Endothelial cell (in vitro differentiated cells): ENCODE data around the gene PRDX1. TPM values are rescaled to one million over a fixed set of nuclear protein-coding genes. Genes with fewer than 3 reads are reported as not detected.

Source experiments
- DNase-seq: peaks from one replicate; pipeline ENCODE4 v3.0.0; 2021; ENCODE audit warnings: low spot score
- H3K27ac Mint-ChIP-seq: one replicate; pipeline ENCODE4 v1.8.0; 2021; ENCODE audit warnings: mixed read lengths, inconsistent platforms; ENCODE audit not compliant: unreplicated experiment
- H3K27me3 Mint-ChIP-seq: one replicate; pipeline ENCODE4 v1.8.0; 2021; ENCODE audit warnings: mild to moderate bottlenecking, moderate library complexity, mixed read lengths, inconsistent platforms; ENCODE audit not compliant: unreplicated experiment
- H3K36me3 Mint-ChIP-seq: one replicate; pipeline ENCODE4 v1.8.0; 2021; ENCODE audit warnings: mild to moderate bottlenecking, low read depth, mixed read lengths, inconsistent platforms; ENCODE audit not compliant: unreplicated experiment
- H3K4me1 Mint-ChIP-seq: one replicate; pipeline ENCODE4 v1.8.0; 2021; ENCODE audit warnings: mild to moderate bottlenecking, mixed read lengths, inconsistent platforms; ENCODE audit not compliant: unreplicated experiment
- H3K4me3 Mint-ChIP-seq: one replicate; pipeline ENCODE4 v1.8.0; 2021; ENCODE audit warnings: mild to moderate bottlenecking, mixed read lengths, inconsistent platforms; ENCODE audit not compliant: unreplicated experiment
- H3K9me3 Mint-ChIP-seq: one replicate; pipeline ENCODE4 v1.8.0; 2021; ENCODE audit warnings: mixed read lengths, inconsistent platforms; ENCODE audit not compliant: unreplicated experiment
- total RNA-seq: library from RNA; stranded (reverse); fragmentation: NEBNext Ultra II Directional; extraction: Animal tissue kit (Norgen Biotek cat#: 25700); gene quantifications from one replicate; pipeline ENCODE4 v1.2.1, GENCODE V29; 2021; ENCODE audit not compliant: unreplicated experiment
- TF ChIP-seq, protein P1 (sequence below): fragments of 200-600 bp; sonication (generic); IDR thresholded peaks from one replicate; pipeline ENCODE4 v1.5.0; 2021; ENCODE audit warnings: antibody characterized with exemption; ENCODE audit not compliant: unreplicated experiment

The PRDX1 gene
- total RNA-seq, 1 donor from 2014 or later: 325 TPM

GRCh38 chr1:45488666-45489377, 32.9 kb downstream of the PRDX1 start:
- DNase-seq: no peak
- no peak overlapping the region for H3K4me3 Mint-ChIP-seq
- TF ChIP-seq, protein P1, sequence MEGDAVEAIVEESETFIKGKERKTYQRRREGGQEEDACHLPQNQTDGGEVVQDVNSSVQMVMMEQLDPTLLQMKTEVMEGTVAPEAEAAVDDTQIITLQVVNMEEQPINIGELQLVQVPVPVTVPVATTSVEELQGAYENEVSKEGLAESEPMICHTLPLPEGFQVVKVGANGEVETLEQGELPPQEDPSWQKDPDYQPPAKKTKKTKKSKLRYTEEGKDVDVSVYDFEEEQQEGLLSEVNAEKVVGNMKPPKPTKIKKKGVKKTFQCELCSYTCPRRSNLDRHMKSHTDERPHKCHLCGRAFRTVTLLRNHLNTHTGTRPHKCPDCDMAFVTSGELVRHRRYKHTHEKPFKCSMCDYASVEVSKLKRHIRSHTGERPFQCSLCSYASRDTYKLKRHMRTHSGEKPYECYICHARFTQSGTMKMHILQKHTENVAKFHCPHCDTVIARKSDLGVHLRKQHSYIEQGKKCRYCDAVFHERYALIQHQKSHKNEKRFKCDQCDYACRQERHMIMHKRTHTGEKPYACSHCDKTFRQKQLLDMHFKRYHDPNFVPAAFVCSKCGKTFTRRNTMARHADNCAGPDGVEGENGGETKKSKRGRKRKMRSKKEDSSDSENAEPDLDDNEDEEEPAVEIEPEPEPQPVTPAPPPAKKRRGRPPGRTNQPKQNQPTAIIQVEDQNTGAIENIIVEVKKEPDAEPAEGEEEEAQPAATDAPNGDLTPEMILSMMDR: no peak
- no peak overlapping the region for H3K27ac Mint-ChIP-seq
- H3K27me3 Mint-ChIP-seq: peaks cover 2% of the 10 kb centered on the region
- H3K9me3 Mint-ChIP-seq: no peaks in the 10 kb centered on the region
- peaks cover 3% of the 10 kb centered on the region for H3K4me1 Mint-ChIP-seq
- no peaks in the 10 kb centered on the region for H3K36me3 Mint-ChIP-seq

DNA sequence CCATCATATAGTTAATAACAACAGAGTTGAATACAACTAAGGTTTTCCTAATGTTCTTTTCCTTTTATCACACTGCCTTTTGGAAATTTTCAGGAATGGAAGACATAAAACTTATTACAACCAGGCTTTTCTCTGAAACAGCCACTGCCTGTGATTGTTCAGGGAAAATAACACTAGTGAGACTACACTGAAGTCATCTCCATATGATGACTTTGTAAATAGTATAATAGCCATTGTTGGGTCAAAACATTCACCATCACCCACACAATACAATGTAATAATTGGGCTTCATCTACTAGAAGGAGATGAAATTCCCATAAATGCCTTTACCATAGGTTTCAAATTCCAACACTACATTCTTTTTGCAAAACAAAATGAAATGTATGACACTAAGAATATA, 35.7 kb downstream of the PRDX1 start:
- Mint-ChIP-seq H3K9me3 (no peaks in the 10 kb centered on the region), H3K27ac (no peak overlapping the region), H3K4me1 (peaks cover 3% of the 10 kb centered on the region), H3K27me3 (peaks cover 2% of the 10 kb centered on the region), H3K4me3 (no peak overlapping the region), H3K36me3 (no peaks in the 10 kb centered on the region)
- TF ChIP-seq, protein P1: no peak
- no peak for DNase-seq

- H3K27ac Mint-ChIP-seq: no peak overlapping the region
- DNase-seq: no peak
- no peak overlapping the region for H3K4me3 Mint-ChIP-seq
- H3K27me3 Mint-ChIP-seq: no peaks in the 10 kb centered on the region
- TF ChIP-seq, protein P1: no peak
- no peaks in the 10 kb centered on the region for H3K9me3 Mint-ChIP-seq
- H3K36me3 Mint-ChIP-seq: no peaks in the 10 kb centered on the region
- peaks cover 3% of the 10 kb centered on the region for H3K4me1 Mint-ChIP-seq
Measured at GRCh38 chr1:45479039-45479748, 42.5 kb downstream of the PRDX1 start.

DNA sequence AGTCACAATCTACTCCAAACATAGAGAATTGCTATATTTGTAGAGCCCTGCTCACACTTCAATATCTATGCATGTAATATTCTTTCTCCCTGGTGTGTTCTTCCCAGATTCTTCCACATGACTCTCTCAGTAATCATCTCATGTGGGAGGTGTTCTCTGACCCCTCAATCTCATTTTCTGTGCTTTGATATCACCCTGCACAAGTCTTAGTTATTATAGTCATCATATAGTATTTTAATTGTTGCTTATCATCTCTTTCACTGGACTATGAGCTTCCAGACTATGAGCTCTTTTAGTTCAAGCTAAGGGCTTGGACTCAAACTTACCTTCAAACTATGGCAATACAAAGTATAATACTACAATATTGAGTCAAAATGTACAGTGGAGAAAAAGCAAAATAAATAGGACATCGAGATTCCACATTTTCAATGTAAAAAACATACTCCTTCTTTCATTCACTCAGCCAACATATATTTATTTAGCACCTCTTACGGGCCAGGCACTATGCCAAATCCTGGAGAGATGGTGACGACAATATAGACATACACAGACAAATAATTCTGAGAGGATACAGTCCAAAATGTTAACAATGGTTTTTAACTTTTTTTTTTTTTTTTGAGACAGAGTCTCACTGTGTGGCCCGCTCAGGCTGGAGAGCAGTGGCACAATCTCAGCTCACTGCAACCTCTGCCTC, 43.4 kb downstream of the PRDX1 start:
- Mint-ChIP-seq H3K27me3 (no peaks in the 10 kb centered on the region), H3K4me3 (no peak overlapping the region), H3K4me1 (peaks cover 3% of the 10 kb centered on the region), H3K36me3 (no peaks in the 10 kb centered on the region), H3K9me3 (no peaks in the 10 kb centered on the region), H3K27ac (no peak overlapping the region)
- DNase-seq: no peak
- TF ChIP-seq, protein P1: no peak
